ENCODE results near the gene BOLA3.
"Not testable (repeated sequence)": the region's sequence is repeated elsewhere in the genome, so short reads cannot be mapped to it uniquely, and the experiment has no call there.

Gene BOLA3

GRCh38 chr2:74092275-74092674 is 55.4 kb downstream of the BOLA3 start:
- no peak for DNase-seq
- no peak for ATAC-seq (replicated peaks)
- no peaks in the 10 kb centered on the region for H3K9me3 Mint-ChIP-seq
- H3K27ac Mint-ChIP-seq: no peak overlapping the region
- H3K27me3 Mint-ChIP-seq: no peaks in the 10 kb centered on the region
- peaks cover 0 to 3% of the 10 kb centered on the region in 2 donors for H3K4me1 Mint-ChIP-seq (ENCODE audit: low read depth in 2 of 2)
- no peak overlapping the region for H3K4me3 Mint-ChIP-seq
- peaks cover 47% of the 10 kb centered on the region for H3K36me3 Mint-ChIP-seq (ENCODE audit: insufficient read depth)

- H3K27me3 Mint-ChIP-seq: no peaks in the 10 kb centered on the region
- peaks cover 0 to 3% of the 10 kb centered on the region in 2 donors for H3K4me1 Mint-ChIP-seq (ENCODE audit: low read depth in 2 of 2)
- peak overlapping the region; percentile 2 to 85 for H3K27ac Mint-ChIP-seq
- peaks cover 45% of the 10 kb centered on the region for H3K36me3 Mint-ChIP-seq (ENCODE audit: insufficient read depth)
- H3K9me3 Mint-ChIP-seq: no peaks in the 10 kb centered on the region
- ATAC-seq (replicated peaks): no peak
- DNase-seq: no peak
- H3K4me3 Mint-ChIP-seq: no peak overlapping the region
Measured at GRCh38 chr2:74091391-74091790, 56.3 kb downstream of the BOLA3 start.

- H3K27ac Mint-ChIP-seq: peak overlapping the region in 1 of 2 donors; percentile 85
Measured at GRCh38 chr2:74089816-74090745, 57.6 kb downstream of the BOLA3 start.

GRCh38 chr2:74088676-74089075 is 59.0 kb downstream of the BOLA3 start:
- Mint-ChIP-seq H3K27ac (peak overlapping the region in 1 of 2 donors; percentile 6), H3K36me3 (ENCODE audit: insufficient read depth) (peaks cover 50% of the 10 kb centered on the region)
- not testable (repeated sequence) for H3K9me3 Mint-ChIP-seq; DNase-seq; ATAC-seq (replicated peaks); H3K27me3 Mint-ChIP-seq; H3K4me3 Mint-ChIP-seq; H3K4me1 Mint-ChIP-seq (ENCODE audit: low read depth in 2 of 2)

More at GRCh38 chr2:74089816-74090745, 57.6 kb downstream of the BOLA3 start:
- ATAC-seq (replicated peaks) (no peak), DNase-seq (no peak)
- no peak overlapping the region for H3K4me3 Mint-ChIP-seq
- no peaks in the 10 kb centered on the region for H3K27me3 Mint-ChIP-seq
- peaks cover 0 to 3% of the 10 kb centered on the region in 2 donors for H3K4me1 Mint-ChIP-seq (ENCODE audit: low read depth in 2 of 2)
- peaks cover 52% of the 10 kb centered on the region for H3K36me3 Mint-ChIP-seq (ENCODE audit: insufficient read depth)
- H3K9me3 Mint-ChIP-seq: no peaks in the 10 kb centered on the region

- no peaks in the 10 kb centered on the region for H3K9me3 Mint-ChIP-seq
- no peaks in the 10 kb centered on the region for H3K27me3 Mint-ChIP-seq
- H3K36me3 Mint-ChIP-seq (ENCODE audit: insufficient read depth): peaks cover 44% of the 10 kb centered on the region
- no peak overlapping the region for H3K27ac Mint-ChIP-seq
- H3K4me3 Mint-ChIP-seq: no peak overlapping the region
- peaks cover 0 to 3% of the 10 kb centered on the region in 2 donors for H3K4me1 Mint-ChIP-seq (ENCODE audit: low read depth in 2 of 2)
- ATAC-seq (replicated peaks): no peak
- no peak for DNase-seq
Measured at GRCh38 chr2:74087696-74088095, 60.0 kb downstream of the BOLA3 start.

GRCh38 chr2:74086021-74086420 is 61.7 kb downstream of the BOLA3 start:
- H3K9me3 Mint-ChIP-seq: no peaks in the 10 kb centered on the region
- peak overlapping the region in 1 of 2 donors; percentile 14 for H3K27ac Mint-ChIP-seq
- H3K27me3 Mint-ChIP-seq: no peaks in the 10 kb centered on the region
- DNase-seq: no peak
- H3K4me1 Mint-ChIP-seq (ENCODE audit: low read depth in 2 of 2): peaks cover 3 to 4% of the 10 kb centered on the region in 2 donors
- no peak overlapping the region for H3K4me3 Mint-ChIP-seq
- H3K36me3 Mint-ChIP-seq (ENCODE audit: insufficient read depth): peaks cover 36% of the 10 kb centered on the region
- ATAC-seq (replicated peaks): no peak
